PC-3 (cell line): ENCODE results near the gene CCDC85B.

ENCODE experiments used
- CTCF ChIP-seq: fragments of 300-600 bp; sonication (generic); conservative IDR thresholded peaks from 2 replicates; pipeline ENCODE4 v1.5.1; 2017; ENCODE audit warnings: antibody characterized with exemption, low read depth, mild to moderate bottlenecking, low read length
- EZH2 ChIP-seq: fragments of 300-600 bp; sonication (generic); IDR thresholded peaks from one replicate; pipeline ENCODE4 v1.6.1; 2017; ENCODE audit warnings: antibody characterized with exemption, mild to moderate bottlenecking, low read length; ENCODE audit not compliant: unreplicated experiment
- EZH2phosphoT487 ChIP-seq: fragments of 300-600 bp; sonication (generic); IDR thresholded peaks from 2 replicates; pipeline ENCODE4 v1.6.1; 2018; ENCODE audit warnings: mild to moderate bottlenecking, antibody characterized with exemption, low read length, borderline replicate concordance

GRCh38 chr11:65916391-65916790 is 25.9 kb downstream of the CCDC85B start:
- TF ChIP-seq CTCF, result no peak
- TF ChIP-seq EZH2, result no peak
- TF ChIP-seq EZH2phosphoT487, result no peak
